Mucosa of descending colon (tissue), 3 donors: ENCODE data around the gene PNPLA5. TPM values are rescaled to one million over a fixed set of nuclear protein-coding genes. Genes with fewer than 3 reads are reported as not detected.

Experiments used
- ATAC-seq: fragments of 200-7000 bp; cut with Tn5 transposase; one replicate; pipeline ENCODE4 v1.9.1; 2020; ENCODE audit warnings: mild to moderate bottlenecking, moderate library complexity
- DNase-seq, 3 donors: peaks; one replicate each; pipeline ENCODE4 v3.0.0-alpha.2; 2020
- H3K36me3 ChIP-seq: fragments of 200-600 bp; one replicate; pipeline ENCODE4 v1.8.0; 2021; ENCODE audit warnings: low read depth, mild to moderate bottlenecking
- H3K4me1 ChIP-seq: fragments of 200-600 bp; one replicate; pipeline ENCODE4 v1.8.0; 2021; ENCODE audit warnings: low read depth, mild to moderate bottlenecking
- H3K4me3 ChIP-seq: fragments of 200-600 bp; one replicate; pipeline ENCODE4 v1.8.0; 2021; ENCODE audit warnings: mild to moderate bottlenecking
- H3K9me3 ChIP-seq: fragments of 200-600 bp; one replicate; pipeline ENCODE4 v1.8.0; 2021; ENCODE audit warnings: mild to moderate bottlenecking
- CTCF ChIP-seq: fragments of 200-600 bp; IDR thresholded peaks from one replicate; pipeline ENCODE4 v1.8.0; 2022; ENCODE audit warnings: antibody characterized with exemption, mild to moderate bottlenecking
- intact Hi-C, 2 donors: fragments of 100-400 bp; cut with DNase I in 1 of 2; cut with micrococcal nuclease in 1 of 2; formaldehyde crosslinking; loops; one replicate each; pipeline versions ENCODE4 v1.11.0 to v1.11.1; 2022; cut with DNase I, micrococcal nuclease
- total RNA-seq, 3 donors: library from RNA; stranded (reverse); fragmentation: NEBNext Ultra II Directional in 2 of 3; extraction: Animal tissue kit (Norgen Biotek cat#: 25700) in 2 of 3; gene quantifications; one replicate each; pipeline versions ENCODE4 v1.2.1 to v1.2.4, GENCODE V29; 2021 to 2023
- donor health status: DM: no; HTN: no; CAD: no; lungs with moderate emphysema.
- donor health status: DM: no; HTN: no; CAD: no.
- donor health status: DM: no; HTN: yes; CAD: no.

Gene PNPLA5
- total RNA-seq, 3 donors from 2014 or later = not detected

GRCh38 chr22:43885786-43886185 is 6.0 kb downstream of the PNPLA5 start:
- no peak overlapping the region for H3K4me3 ChIP-seq
- ATAC-seq = no peak
- no peaks in the 10 kb centered on the region for H3K4me1 ChIP-seq
- no peaks in the 10 kb centered on the region for H3K36me3 ChIP-seq
- no peak for TF ChIP-seq CTCF
- no peak for DNase-seq
- intact Hi-C loops = no loop called here
- no peaks in the 10 kb centered on the region for H3K9me3 ChIP-seq

DNA sequence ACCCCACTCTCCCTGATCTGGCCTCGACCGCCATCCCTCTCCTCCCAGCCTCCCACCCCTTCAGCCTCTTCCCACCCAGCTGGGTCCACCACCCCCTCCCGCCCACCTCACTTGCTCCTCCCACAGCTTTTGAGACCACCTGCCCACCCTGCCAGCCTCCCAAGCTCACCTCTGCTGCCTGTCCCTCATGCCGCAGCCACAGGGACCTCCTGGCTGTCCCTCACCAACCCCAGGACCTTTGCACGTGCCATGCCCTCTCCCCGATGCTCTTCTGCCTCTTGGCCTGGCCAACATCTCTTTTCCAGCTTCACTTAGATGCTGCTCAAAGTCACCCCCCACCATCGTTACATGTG is 6.5 kb downstream of the PNPLA5 start:
- intact Hi-C loops = no loop called here
- H3K4me3 ChIP-seq = no peak overlapping the region
- no peak for DNase-seq
- H3K4me1 ChIP-seq = no peaks in the 10 kb centered on the region
- ATAC-seq = no peak
- no peaks in the 10 kb centered on the region for H3K36me3 ChIP-seq
- no peaks in the 10 kb centered on the region for H3K9me3 ChIP-seq
- TF ChIP-seq CTCF = no peak

GRCh38 chr22:43884600-43885318 is 7.1 kb downstream of the PNPLA5 start:
- peak; percentile 65 for ATAC-seq
- no peak overlapping the region for H3K4me3 ChIP-seq
- H3K9me3 ChIP-seq = no peaks in the 10 kb centered on the region
- no peaks in the 10 kb centered on the region for H3K4me1 ChIP-seq
- H3K36me3 ChIP-seq = no peaks in the 10 kb centered on the region
- intact Hi-C loops = no loop called here
- peak; percentile 59 to 69 (median 60) for DNase-seq
- peak; percentile 62 for TF ChIP-seq CTCF

- Histone ChIP-seq H3K4me3 (no peak overlapping the region), H3K4me1 (no peaks in the 10 kb centered on the region), H3K9me3 (no peaks in the 10 kb centered on the region), H3K36me3 (no peaks in the 10 kb centered on the region)
- ATAC-seq (no peak), DNase-seq (peak in 2 of 3 donors; percentile 11 to 32)
- intact Hi-C loops = no loop called here
- TF ChIP-seq CTCF = no peak
These were observed 7.9 kb downstream of the PNPLA5 start for GRCh38 chr22:43883719-43884415.

- H3K9me3 ChIP-seq = no peaks in the 10 kb centered on the region
- intact Hi-C loops = no loop called here
- DNase-seq (peak; percentile 23 to 67 (median 31)), ATAC-seq (peak; percentile 69)
- no peaks in the 10 kb centered on the region for H3K4me1 ChIP-seq
- H3K36me3 ChIP-seq = no peaks in the 10 kb centered on the region
- TF ChIP-seq CTCF = no peak
- no peak overlapping the region for H3K4me3 ChIP-seq
These were observed 8.7 kb downstream of the PNPLA5 start for GRCh38 chr22:43883012-43883661.
